Colonic mucosa (tissue), 4 donors: ENCODE data around the gene CNTN4. TPM values are rescaled to one million over a fixed set of nuclear protein-coding genes. Genes with fewer than 3 reads are reported as not detected.
A peak's percentile ranks its signal among the peaks of the same experiment; 100 is the strongest.

Experiments used
- DNase-seq: peaks from one replicate; pipeline ENCODE4 v3.0.0-alpha.2; 2020
- H3K27ac ChIP-seq: fragments of 200-600 bp; one replicate; pipeline ENCODE4 v1.8.0; 2021
- H3K27me3 ChIP-seq: fragments of 200-600 bp; one replicate; pipeline ENCODE4 v1.8.0; 2021
- H3K36me3 ChIP-seq: fragments of 200-600 bp; one replicate; pipeline ENCODE4 v1.8.0; 2021
- H3K4me1 ChIP-seq: fragments of 200-600 bp; one replicate; pipeline ENCODE4 v1.8.0; 2021; ENCODE audit warnings: mild to moderate bottlenecking
- H3K4me3 ChIP-seq: fragments of 200-600 bp; one replicate; pipeline ENCODE4 v1.8.0; 2021
- H3K9ac ChIP-seq, 2 donors: one replicate each; pipeline ENCODE4 v1.7.0; 2013; ENCODE audit warnings: control low read depth in 2 of 2, low read depth in 2 of 2, low read length in 2 of 2
- H3K9me3 ChIP-seq: fragments of 200-600 bp; one replicate; pipeline ENCODE4 v1.8.0; 2021
- CTCF ChIP-seq: fragments of 200-600 bp; IDR thresholded peaks from one replicate; pipeline ENCODE4 v1.8.0; 2022; ENCODE audit warnings: antibody characterized with exemption, mild to moderate bottlenecking
- intact Hi-C: fragments of 100-400 bp; cut with DNase I; formaldehyde crosslinking; loops from one replicate; pipeline ENCODE4 v1.14.1; 2022
- total RNA-seq, 2 donors: library from RNA; stranded (reverse); fragmentation: NEBNext Ultra II Directional in 1 of 2; extraction: Animal tissue kit (Norgen Biotek cat#: 25700) in 1 of 2; gene quantifications; one replicate each; pipeline ENCODE4 v1.2.1, GENCODE V29; 2021
- donor health status: healthy.
- donor health status: DM: no; HTN: no; CAD: no.
- donor health status: DM: no; HTN: no; CAD: no.

CNTN4 gene
- total RNA-seq, 2 donors from 2014 or later: 8.2 to 19.1 TPM

GRCh38 chr3:2130726-2131125 is 32.1 kb downstream of the CNTN4 start:
- Histone ChIP-seq H3K27ac (no peak overlapping the region), H3K36me3 (no peaks in the 10 kb centered on the region), H3K4me3 (no peak overlapping the region), H3K9ac (no peak overlapping the region), H3K9me3 (no peaks in the 10 kb centered on the region), H3K4me1 (no peaks in the 10 kb centered on the region), H3K27me3 (no peaks in the 10 kb centered on the region)
- intact Hi-C loops: no loop called here
- DNase-seq: no peak
- no peak for TF ChIP-seq CTCF

DNA sequence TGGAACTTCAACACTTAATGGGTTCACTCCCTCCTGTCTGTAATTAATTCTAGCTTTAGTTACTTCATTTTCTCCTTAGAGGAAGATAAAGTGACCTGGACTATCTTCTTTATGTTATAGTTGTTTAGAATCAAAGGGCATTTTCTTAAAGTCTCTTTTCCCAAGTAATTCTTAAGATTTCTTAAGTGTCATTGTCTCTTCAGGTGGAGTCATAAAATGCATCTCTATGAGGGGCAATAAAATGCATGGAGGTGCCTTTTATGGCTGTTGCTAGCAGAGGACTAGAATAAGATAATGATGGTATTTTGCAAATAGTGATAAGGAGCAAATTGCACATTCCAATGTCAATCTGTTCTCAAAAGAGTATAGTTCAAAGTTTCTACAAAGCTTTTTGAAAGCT is 34.5 kb downstream of the CNTN4 start:
- no peak overlapping the region for H3K27ac ChIP-seq
- H3K4me3 ChIP-seq: no peak overlapping the region
- no peaks in the 10 kb centered on the region for H3K4me1 ChIP-seq
- no peaks in the 10 kb centered on the region for H3K36me3 ChIP-seq
- H3K27me3 ChIP-seq: no peaks in the 10 kb centered on the region
- intact Hi-C loops: no loop called here
- DNase-seq: no peak
- no peak for TF ChIP-seq CTCF
- no peak overlapping the region for H3K9ac ChIP-seq
- no peaks in the 10 kb centered on the region for H3K9me3 ChIP-seq

- no peaks in the 10 kb centered on the region for H3K36me3 ChIP-seq
- peak; percentile 70 for DNase-seq
- no peaks in the 10 kb centered on the region for H3K27me3 ChIP-seq
- intact Hi-C loops: no loop called here
- no peak overlapping the region for H3K9ac ChIP-seq
- TF ChIP-seq CTCF: no peak
- no peak overlapping the region for H3K4me3 ChIP-seq
- no peak overlapping the region for H3K27ac ChIP-seq
- no peaks in the 10 kb centered on the region for H3K9me3 ChIP-seq
- no peaks in the 10 kb centered on the region for H3K4me1 ChIP-seq
Measured at GRCh38 chr3:2137651-2138050, 39.0 kb downstream of the CNTN4 start.

DNA sequence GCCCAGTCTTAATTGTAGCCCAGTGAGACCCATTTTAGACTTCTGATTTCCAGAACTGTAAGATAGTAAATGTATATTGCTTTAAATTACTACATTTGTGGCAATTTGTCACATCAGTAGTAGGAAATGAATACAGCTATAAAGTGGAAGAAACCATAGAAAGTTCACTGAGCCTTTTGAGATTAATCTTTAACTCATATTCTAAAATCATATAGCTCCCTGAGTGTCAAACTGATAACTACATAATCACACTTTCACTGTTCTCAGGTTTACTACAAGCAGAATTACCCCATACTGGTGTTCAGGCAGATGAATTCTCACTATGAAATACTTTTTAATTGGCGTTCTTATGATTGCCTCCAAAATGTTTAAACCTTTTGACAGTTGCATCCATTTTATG is 42.8 kb downstream of the CNTN4 start:
- no peak for DNase-seq

DNA sequence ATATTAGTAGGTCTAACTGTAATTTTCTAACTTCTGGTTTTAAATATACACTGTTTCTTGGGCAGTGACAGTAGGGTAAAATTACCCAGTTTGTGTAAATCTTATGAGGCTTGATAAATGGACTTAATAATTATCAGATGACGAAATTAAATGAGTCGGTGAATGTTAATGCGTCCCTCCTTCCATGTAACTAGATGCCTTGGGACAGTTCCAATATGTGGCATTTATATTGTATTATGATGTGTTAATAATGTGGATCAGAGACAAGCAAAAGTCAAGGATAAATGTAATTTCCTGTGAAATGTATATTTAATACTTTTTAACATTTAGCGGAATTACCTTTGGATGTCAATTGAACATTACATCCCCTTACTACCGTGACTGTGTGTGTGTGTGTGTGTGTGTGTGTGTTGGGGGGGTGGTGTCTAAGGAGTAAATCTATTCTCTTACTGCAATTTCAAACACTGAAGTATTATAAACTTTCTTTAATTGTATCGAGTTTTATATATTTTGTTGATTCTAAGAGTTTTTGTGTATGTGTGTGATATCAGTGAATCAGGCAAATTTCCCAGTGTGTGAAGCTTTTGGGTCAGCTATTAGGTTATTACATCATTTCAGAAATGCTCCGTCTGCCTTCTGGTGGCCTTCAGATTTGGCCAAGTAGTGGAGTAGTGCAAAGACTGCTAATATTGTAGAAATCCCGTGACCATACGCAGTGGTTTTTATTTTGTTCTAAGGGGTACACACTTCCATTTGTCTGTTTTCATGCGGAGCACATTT is 50.1 kb downstream of the CNTN4 start:
- intact Hi-C loops: no loop called here
- Histone ChIP-seq H3K36me3 (no peaks in the 10 kb centered on the region), H3K27me3 (no peaks in the 10 kb centered on the region), H3K4me1 (no peaks in the 10 kb centered on the region), H3K9me3 (no peaks in the 10 kb centered on the region), H3K9ac (no peak overlapping the region), H3K27ac (no peak overlapping the region), H3K4me3 (no peak overlapping the region)
- no peak for DNase-seq
- TF ChIP-seq CTCF: no peak

More for the DNA sequence above, 42.8 kb downstream of the CNTN4 start:
- H3K4me1 ChIP-seq: no peaks in the 10 kb centered on the region
- H3K9ac ChIP-seq: no peak overlapping the region
- peak overlapping the region; percentile 12 for H3K27ac ChIP-seq
- no peak for TF ChIP-seq CTCF
- intact Hi-C loops: no loop called here
- H3K9me3 ChIP-seq: no peaks in the 10 kb centered on the region
- H3K36me3 ChIP-seq: no peaks in the 10 kb centered on the region
- no peaks in the 10 kb centered on the region for H3K27me3 ChIP-seq
- no peak overlapping the region for H3K4me3 ChIP-seq
